GM21360 (cell line): ENCODE measurements around the gene ACTL6B.
"Not testable (repeated sequence)": the region's sequence is repeated elsewhere in the genome, so short reads cannot be mapped to it uniquely, and the experiment has no call there.

ENCODE experiments used
- ATAC-seq: cut with Tn5 transposase; IDR thresholded peaks from one replicate; pipeline ENCODE4 v1.9.1; 2021; ENCODE audit warnings: mild to moderate bottlenecking, moderate library complexity; ENCODE audit not compliant: unreplicated experiment

Gene ACTL6B

GRCh38 chr7:100671353-100672327, 15.4 kb upstream of the ACTL6B start:
- no peak for ATAC-seq

- no peak for ATAC-seq
Measured at GRCh38 chr7:100670074-100670473, 13.8 kb upstream of the ACTL6B start.

DNA sequence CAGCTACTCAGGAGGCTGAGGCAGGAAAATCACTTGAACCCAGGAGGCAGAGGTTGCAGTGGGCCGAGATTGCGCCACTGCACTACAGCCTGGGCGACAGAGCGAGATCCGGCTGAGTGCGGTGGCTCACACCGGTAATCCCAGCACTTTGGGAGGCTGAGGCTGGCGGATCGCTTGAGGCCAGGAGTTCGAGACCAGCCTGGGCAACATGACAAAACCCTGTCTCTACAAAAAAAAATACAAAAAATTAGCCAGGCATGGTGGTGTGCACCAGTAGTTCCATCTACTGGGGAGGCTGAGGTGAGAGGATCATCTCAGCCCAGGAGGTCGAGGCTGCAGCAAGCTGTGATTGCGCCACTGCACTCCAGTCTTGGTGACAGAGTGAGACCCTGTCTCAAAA, 12.9 kb upstream of the ACTL6B start:
- ATAC-seq = not testable (repeated sequence)

- ATAC-seq = no peak
Measured at GRCh38 chr7:100668069-100668449, 11.8 kb upstream of the ACTL6B start.

DNA sequence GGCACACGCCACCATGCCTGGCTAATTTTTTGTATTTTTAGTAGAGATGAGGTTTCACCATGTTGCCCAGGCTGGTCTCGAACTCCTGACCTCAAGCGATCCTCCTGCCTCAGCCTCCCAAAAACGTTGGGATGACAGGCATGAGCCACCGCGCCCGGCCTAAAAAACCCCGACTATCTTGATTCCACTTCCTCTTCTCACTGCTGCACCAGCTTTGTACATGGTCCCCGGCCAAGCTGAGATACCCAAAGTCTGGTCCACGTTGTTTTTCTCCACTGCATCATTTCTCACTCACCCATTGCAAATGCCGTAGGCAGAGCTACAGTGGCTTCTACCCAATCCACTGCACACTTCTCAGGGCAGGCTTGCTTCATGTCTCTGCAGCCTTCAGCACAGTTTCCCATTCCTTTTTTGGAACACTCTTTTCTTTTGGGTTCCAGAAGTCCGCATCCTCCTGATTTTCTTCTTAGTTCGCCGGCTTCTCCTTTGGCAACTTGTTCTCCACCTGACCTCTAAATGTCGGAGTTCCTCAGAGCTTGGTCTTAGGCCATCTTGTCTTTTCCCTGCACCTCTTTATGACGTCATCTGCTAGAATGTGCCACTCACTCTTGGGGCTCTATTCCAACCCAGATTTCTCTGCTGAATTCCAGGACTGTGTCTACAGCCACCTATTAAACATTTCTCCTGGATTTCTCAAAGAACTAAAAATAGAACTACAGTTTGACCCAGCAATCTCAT, 11.3 kb upstream of the ACTL6B start:
- no peak for ATAC-seq

DNA sequence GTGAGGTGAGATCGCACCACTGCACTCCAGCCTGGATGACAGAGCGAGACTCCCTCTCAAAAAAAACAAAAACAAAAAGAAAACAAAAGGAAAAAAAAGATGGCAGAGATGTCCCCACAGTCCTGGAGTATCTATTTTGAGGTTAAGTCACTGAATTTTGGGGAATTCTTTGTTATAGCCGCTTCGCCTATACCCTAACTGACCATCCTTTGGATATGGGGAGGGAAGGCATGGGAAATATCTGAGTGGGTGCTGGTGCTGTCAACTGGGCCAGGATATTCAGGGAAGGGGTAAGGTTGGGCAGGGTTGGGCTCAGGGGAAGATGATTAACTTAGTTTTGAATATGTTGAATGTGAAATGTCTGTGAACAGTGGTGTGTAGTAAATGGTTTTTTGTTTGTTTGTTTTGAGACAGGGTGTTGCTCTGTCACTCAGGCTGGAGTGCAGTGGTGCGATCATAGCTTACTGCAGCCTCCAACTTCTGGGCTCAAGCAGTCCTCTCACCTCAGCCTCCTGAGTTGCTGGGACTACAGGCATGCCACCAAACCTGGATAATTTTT, 9.0 kb upstream of the ACTL6B start:
- ATAC-seq = no peak

DNA sequence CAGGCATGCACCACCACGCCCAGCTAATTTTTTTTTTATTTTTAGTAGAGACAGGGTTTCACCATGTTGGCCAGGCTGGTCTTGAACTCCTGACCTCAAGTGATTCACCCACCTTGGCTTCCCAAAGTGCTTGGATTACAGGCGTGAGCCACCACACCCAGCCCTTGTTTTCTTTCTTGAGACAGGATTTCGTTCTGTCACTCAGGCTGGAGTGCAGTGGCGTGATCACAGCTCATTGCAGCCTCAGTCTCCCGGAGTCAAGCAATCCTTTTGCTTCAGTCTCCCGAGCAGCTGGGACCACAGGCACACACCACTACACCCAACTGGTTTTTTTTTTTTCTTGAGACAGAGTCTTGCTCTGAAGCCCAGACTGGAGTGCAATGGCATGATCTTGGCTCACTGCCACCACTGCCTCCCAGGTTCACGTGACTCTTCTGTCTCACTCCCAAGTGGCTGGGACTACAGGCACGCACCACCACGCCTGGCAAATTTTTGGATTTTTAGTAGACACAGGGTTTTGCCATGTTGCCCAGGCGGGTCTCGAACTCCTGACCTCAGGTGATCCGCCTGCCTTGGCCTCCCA, 6.0 kb upstream of the ACTL6B start:
- not testable (repeated sequence) for ATAC-seq

- ATAC-seq = no peak
Measured at GRCh38 chr7:100654908-100655831, 1.1 kb downstream of the ACTL6B start.

GRCh38 chr7:100649826-100650565, 6.3 kb downstream of the ACTL6B start:
- ATAC-seq = no peak

DNA sequence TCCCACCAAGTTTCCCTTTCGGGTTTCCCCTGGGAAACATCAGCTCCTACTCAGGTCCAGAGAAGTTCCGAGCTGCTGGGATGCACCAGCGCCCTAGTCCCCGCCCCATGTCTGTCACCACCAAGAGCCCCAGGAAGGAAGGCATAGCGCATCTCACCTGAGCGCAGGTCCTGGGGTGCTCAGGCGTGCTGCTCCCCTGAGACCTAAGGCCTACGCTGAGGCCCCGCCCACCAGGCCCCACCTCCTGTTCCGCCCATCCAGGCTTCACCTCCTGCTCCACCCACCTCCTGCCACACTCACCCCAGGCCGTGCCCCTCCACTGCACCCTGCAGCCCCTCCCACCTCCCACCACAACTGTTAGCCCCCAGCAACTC, 13.7 kb downstream of the ACTL6B start:
- ATAC-seq = no peak

- ATAC-seq = no peak
Measured at GRCh38 chr7:100641860-100642533, 14.3 kb downstream of the ACTL6B start.

GRCh38 chr7:100641463-100641859, 14.8 kb downstream of the ACTL6B start, which contains the start of gene TFR2:
Gene TFR2, minus strand, starts transcription at chr7:100641552. Its CDS starts 43 bp downstream, at chr7:100641509.
- no peak for ATAC-seq

GRCh38 chr7:100640517-100641440, 15.5 kb downstream of the ACTL6B start:
- ATAC-seq = no peak

DNA sequence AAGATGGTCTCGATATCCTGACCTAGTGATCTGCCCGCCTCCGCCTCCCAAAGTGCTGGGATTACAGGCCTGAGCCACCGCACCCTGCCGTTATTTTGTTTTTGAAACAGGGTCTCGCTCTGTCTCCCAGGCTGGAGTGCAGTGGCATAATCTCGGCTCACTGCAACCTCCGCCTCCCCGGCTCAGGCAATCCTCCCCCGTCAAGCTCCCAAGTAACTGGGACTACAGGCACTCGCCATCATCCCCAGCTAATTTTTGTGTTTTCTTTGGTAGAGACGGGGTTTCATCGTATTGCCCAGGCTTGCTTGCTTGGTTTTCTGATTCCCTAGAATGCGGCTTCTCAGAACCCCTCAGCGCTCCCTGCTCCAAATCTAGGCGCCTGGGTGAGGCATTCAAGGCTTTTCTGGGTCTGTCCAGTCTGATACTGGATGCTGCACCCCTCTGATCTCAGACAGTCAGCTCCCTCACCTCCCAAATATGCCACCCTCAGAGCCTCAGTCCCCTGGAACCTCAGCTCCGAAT, 16.2 kb downstream of the ACTL6B start:
- ATAC-seq = no peak

DNA sequence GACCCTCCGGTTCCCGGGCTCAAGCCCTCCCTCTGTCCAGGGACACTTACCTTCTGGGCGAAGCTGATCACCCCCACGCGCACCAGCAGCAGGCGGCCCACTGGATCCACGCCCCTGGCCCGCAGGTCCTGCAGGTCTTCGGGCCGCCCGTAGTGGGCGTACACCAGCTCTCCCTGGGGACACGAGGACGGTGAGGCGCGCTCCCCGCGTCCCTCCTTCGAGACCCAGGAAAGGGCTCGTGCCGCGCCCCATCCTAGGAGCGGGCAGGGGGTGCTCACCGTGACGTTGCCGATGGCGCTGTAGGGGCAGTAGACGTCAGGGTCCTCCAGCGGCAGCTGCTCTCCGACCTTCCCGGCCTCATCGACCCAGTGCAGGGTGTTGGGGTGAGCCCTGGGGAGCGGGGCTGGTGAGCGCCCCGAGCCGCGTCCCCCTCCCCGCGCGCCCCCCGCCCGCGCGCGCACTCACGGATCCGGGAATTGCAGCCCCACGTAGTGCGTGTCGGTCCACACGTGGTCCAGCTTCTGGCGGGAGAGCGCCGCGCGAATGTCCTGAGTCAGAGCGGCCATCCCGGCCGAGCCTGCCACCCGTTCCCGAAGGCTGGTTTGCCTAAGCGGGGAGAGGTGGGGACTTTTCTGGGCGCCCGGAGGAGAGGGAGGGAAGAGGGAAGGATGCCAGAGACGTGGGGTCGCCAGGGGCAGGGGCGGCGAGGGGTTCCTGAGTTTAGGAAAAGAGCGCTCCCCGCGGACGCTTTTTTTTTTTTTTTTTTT, 23.1 kb downstream of the ACTL6B start:
- ATAC-seq = no peak

- ATAC-seq = no peak
Measured at GRCh38 chr7:100630066-100630465, 26.2 kb downstream of the ACTL6B start.
